IMR-90 (cell line): ENCODE measurements around the gene IFNW1. TPM values are rescaled to one million over a fixed set of nuclear protein-coding genes. Genes with fewer than 3 reads are reported as not detected.
"Not testable (repeated sequence)": the region's sequence is repeated elsewhere in the genome, so short reads cannot be mapped to it uniquely, and the experiment has no call there.

Experiments
- ATAC-seq: fragments of 200-7000 bp; cut with Tn5 transposase; 2 replicates; pipeline ENCODE4 v1.9.1; 2020; ENCODE audit warnings: low read depth, mild to moderate bottlenecking, moderate library complexity
- BruUV-seq: library from RNA; stranded (reverse); fragments of 400-500 nt; replicated peaks from 2 replicates; lab custom pipeline; 2021; lab: Mats Ljungman, UMichigan
- CTCF ChIA-PET: fragments of 300-600 bp; formaldehyde crosslinking; extraction: SDS; loops from one replicate; lab custom pipeline; 2021; ENCODE audit warnings: antibody characterized with exemption; lab: Yijun Ruan, JAX
- POLR2A ChIA-PET: fragments of 300-600 bp; sonication (Branson Sonifier 250); formaldehyde crosslinking; loops from one replicate; lab custom pipeline; 2022; ENCODE audit warnings: antibody characterized with exemption; ENCODE audit not compliant: unreplicated experiment; lab: Charles Lee
- DNase-seq: peaks from one replicate; pipeline ENCODE4 v3.0.0; 2013
- H2AFZ ChIP-seq: replicated peaks from 2 replicates; pipeline ENCODE3; 2013; ENCODE audit warnings: low read length, mild to moderate bottlenecking; ENCODE audit not compliant: poor library complexity
- H2AK5ac ChIP-seq: 2 replicates; pipeline ENCODE4 v1.6.1; 2013; ENCODE audit warnings: low read depth, low read length, inconsistent platforms
- H2AK9ac ChIP-seq: replicated peaks from 2 replicates; pipeline ENCODE3; 2013; ENCODE audit warnings: mild to moderate bottlenecking, low read depth, low read length, moderate library complexity; ENCODE audit not compliant: poor library complexity
- H2BK120ac ChIP-seq: 2 replicates; pipeline ENCODE4 v1.6.1; 2013; ENCODE audit warnings: low read depth, low read length, inconsistent platforms
- H2BK15ac ChIP-seq: 3 replicates; pipeline ENCODE4 v1.6.1; 2013; ENCODE audit warnings: low read depth, low read length, inconsistent platforms
- H2BK20ac ChIP-seq: 2 replicates; pipeline ENCODE4 v1.6.1; 2013; ENCODE audit warnings: low read depth, mild to moderate bottlenecking, inconsistent platforms, low read length, moderate library complexity
- H2BK5ac ChIP-seq: 2 replicates; pipeline ENCODE4 v1.6.1; 2013; ENCODE audit warnings: mild to moderate bottlenecking, low read depth, low read length, inconsistent platforms; ENCODE audit not compliant: poor library complexity, severe bottlenecking
- H3K14ac ChIP-seq: replicated peaks from 2 replicates; pipeline ENCODE4 v1.6.1; 2013; ENCODE audit warnings: low read depth, low read length, inconsistent platforms
- H3K18ac ChIP-seq: 2 replicates; pipeline ENCODE4 v1.6.1; 2013; ENCODE audit warnings: low read depth, low read length, control low read depth
- H3K23ac ChIP-seq: 2 replicates; pipeline ENCODE4 v1.6.1; 2013; ENCODE audit warnings: low read depth, low read length, inconsistent platforms
- H3K27ac ChIP-seq: 2 replicates; pipeline ENCODE4 v1.5.1; 2013; ENCODE audit warnings: mild to moderate bottlenecking, control low read depth, low read length; ENCODE audit not compliant: insufficient read depth
- H3K27me3 ChIP-seq: 2 replicates; pipeline ENCODE4 v1.6.1; 2013; ENCODE audit warnings: low read length; ENCODE audit not compliant: control insufficient read depth, insufficient read depth
- H3K36me3 ChIP-seq: 2 replicates; pipeline ENCODE4 v1.6.1; 2013; ENCODE audit warnings: low read length, mixed read lengths; ENCODE audit not compliant: control insufficient read depth, insufficient read depth
- H3K4ac ChIP-seq: 2 replicates; pipeline ENCODE4 v1.6.1; 2013; ENCODE audit warnings: low read depth, low read length, inconsistent platforms
- H3K4me1 ChIP-seq: 2 replicates; pipeline ENCODE4 v1.6.1; 2013; ENCODE audit warnings: low read length, mixed read lengths; ENCODE audit not compliant: control insufficient read depth, insufficient read depth
- H3K4me2 ChIP-seq: 2 replicates; pipeline ENCODE4 v1.6.1; 2013; ENCODE audit warnings: low read depth, mild to moderate bottlenecking, control low read depth, low read length, moderate library complexity
- H3K4me3 ChIP-seq: 2 replicates; pipeline ENCODE4 v1.5.1; 2013; ENCODE audit warnings: low read depth, mild to moderate bottlenecking, control low read depth, low read length, moderate library complexity; ENCODE audit not compliant: insufficient read depth
- H3K56ac ChIP-seq: 2 replicates; pipeline ENCODE4 v1.6.1; 2013; ENCODE audit warnings: low read length, inconsistent platforms; ENCODE audit not compliant: insufficient read depth; ENCODE audit errors: extremely low read depth
- H3K79me1 ChIP-seq, 2 experiments: 2 replicates each; pipeline ENCODE4 v1.6.1; 2013; ENCODE audit warnings: low read length in 2 of 2, inconsistent platforms in 1 of 2, low read depth in 1 of 2
- H3K9ac ChIP-seq: 2 replicates; pipeline ENCODE4 v1.6.1; 2013; ENCODE audit warnings: low read depth, low read length, control low read depth
- H3K9me1 ChIP-seq: 2 replicates; pipeline ENCODE4 v1.6.1; 2013; ENCODE audit warnings: low read length, inconsistent platforms; ENCODE audit not compliant: insufficient read depth
- H3K9me3 ChIP-seq: 2 replicates; pipeline ENCODE4 v1.6.1; 2013; ENCODE audit warnings: low read length; ENCODE audit not compliant: control insufficient read depth, insufficient read depth
- H4K20me1 ChIP-seq: 2 replicates; pipeline ENCODE4 v1.6.1; 2013; ENCODE audit warnings: low read length, inconsistent platforms; ENCODE audit not compliant: insufficient read depth
- H4K5ac ChIP-seq: 2 replicates; pipeline ENCODE4 v1.6.1; 2013; ENCODE audit warnings: mild to moderate bottlenecking, low read depth, low read length, control low read depth
- H4K8ac ChIP-seq, 2 experiments: 2 replicates each; pipeline ENCODE4 v1.6.1; 2013; ENCODE audit warnings: low read depth in 2 of 2, low read length in 2 of 2, control low read depth in 1 of 2, inconsistent platforms in 1 of 2
- H4K91ac ChIP-seq: 2 replicates; pipeline ENCODE4 v1.6.1; 2013; ENCODE audit warnings: low read depth, low read length, inconsistent platforms; ENCODE audit not compliant: insufficient read depth
- CTCF ChIP-seq: conservative IDR thresholded peaks from 2 replicates; pipeline ENCODE4 v1.5.1; 2012; ENCODE audit warnings: mild to moderate bottlenecking, low read depth, low read length, improper control_type of control experiment
- WGBS, 2 experiments: methylation state at CpG; one replicate each; pipeline versions ENCODE4 v1.1.5 to v1.1.7; 2013; ENCODE audit warnings: missing lambda C conversion rate in 2 of 2; ENCODE audit not compliant: insufficient read length in 1 of 2; ENCODE audit errors: extremely low coverage in 2 of 2; 5-methylcytosine and 5-hydroxymethylcytosine counted together
- dilution Hi-C: fragments of 300-500 bp; cut with HindIII; formaldehyde crosslinking; loops from one replicate; pipeline ENCODE4 v1.14.3; 2018; ENCODE audit warnings: low sequenced_read_pairs; ENCODE audit not compliant: unreplicated experiment
- in situ Hi-C: fragments of 300-500 bp; cut with MboI; formaldehyde crosslinking; loops from 3 replicates; pipeline ENCODE4 v1.14.3; 2019; ENCODE audit warnings: low sequenced_read_pairs, inconsistent platforms, mixed read lengths
- intact Hi-C: fragments of 100-400 bp; cut with micrococcal nuclease; formaldehyde crosslinking; loops from 2 replicates; pipeline ENCODE4 v1.10.0; 2022
- polyA plus RNA-seq, 3 experiments: library from polyadenylated mRNA; depleted of rRNA; stranded (reverse); fragments of >200 nt; gene quantifications; 2 replicates each; pipeline ENCODE4 v1.2.3, GENCODE V29; 2012; ENCODE audit warnings: low replicate concordance in 1 of 3
- total RNA-seq: library from RNA; depleted of rRNA; stranded (reverse); fragments of >200 nt; gene quantifications from 2 replicates; pipeline ENCODE4 v1.2.3, GENCODE V29; 2012

Gene IFNW1
- total and polyA plus RNA-seq, 2 of the 4 experiments (the other 2 are of a cell fraction) = not detected

GRCh38 chr9:21182810-21183736, 41.4 kb upstream of the IFNW1 start:
- H3K79me1 ChIP-seq, H3K14ac ChIP-seq, H2BK15ac ChIP-seq, BruUV-seq, H2BK20ac ChIP-seq, H3K4me1 ChIP-seq, intact Hi-C loops, H3K4me3 ChIP-seq, dilution Hi-C loops, H2BK5ac ChIP-seq, H2AFZ ChIP-seq, H2AK5ac ChIP-seq, H4K5ac ChIP-seq, H2AK9ac ChIP-seq, H3K9me3 ChIP-seq, H3K9ac ChIP-seq, H4K20me1 ChIP-seq, H3K36me3 ChIP-seq, H3K9me1 ChIP-seq, H3K27me3 ChIP-seq, H3K4me2 ChIP-seq, in situ Hi-C loops, H3K23ac ChIP-seq, H3K56ac ChIP-seq, POLR2A ChIA-PET, H4K91ac ChIP-seq, H3K4ac ChIP-seq, DNase-seq, H4K8ac ChIP-seq, H3K18ac ChIP-seq, H2BK120ac ChIP-seq, H3K27ac ChIP-seq: not testable (repeated sequence)
- peak; percentile 82 for ATAC-seq
- no CpG with 5 or more reads among the region's 4 CpGs for WGBS, 2 experiments
- CTCF ChIA-PET = interaction anchor here (0.8 to 1.0 kb wide), 3 partner anchors 10 to 129 kb away, joined by 3 to 5 read pairs (median 3); no protein-coding TSS in a partner anchor
- peak; percentile 36 for TF ChIP-seq CTCF
